K562 (cell line): ENCODE results near the gene CNTN6. TPM values are rescaled to one million over a fixed set of nuclear protein-coding genes. Genes with fewer than 3 reads are reported as not detected.

ENCODE experiments used
- ATAC-seq: fragments of 200-7000 bp; cut with Tn5 transposase; 3 replicates; pipeline ENCODE4 v1.9.1; 2020; ENCODE audit warnings: moderate library complexity
- Bru-seq: library from RNA; stranded (reverse); fragments of 400-500 nt; gene quantifications from one replicate; lab custom pipeline; 2021; lab: Mats Ljungman, UMichigan
- BruChase-seq, 2 experiments: library from RNA; stranded (reverse); fragments of 400-500 nt; gene quantifications; one replicate each; lab custom pipeline; 2021; lab: Mats Ljungman, UMichigan
- BruUV-seq: library from RNA; stranded (reverse); fragments of 400-500 nt; replicated peaks from 2 replicates; lab custom pipeline; 2021; lab: Mats Ljungman, UMichigan
- CTCF ChIA-PET: fragments of 300-600 bp; formaldehyde crosslinking; extraction: SDS; loops from one replicate; lab custom pipeline; 2021; ENCODE audit warnings: low intra/inter-chr PET ratio; lab: Yijun Ruan, JAX
- POLR2A ChIA-PET: fragments of 300-600, 350-650 bp; sonication (Branson Sonifier 250); formaldehyde crosslinking; extraction: SDS; loops from one replicate; lab custom pipeline; 2021; ENCODE audit warnings: antibody characterized with exemption, inconsistent platforms; lab: Yijun Ruan, JAX
- DNase-seq, 4 experiments: peaks; one replicate each; pipeline versions ENCODE4 v3.0.0 to v3.0.0-alpha.2; 2011 to 2018; ENCODE audit warnings: low spot score in 3 of 4, mixed read lengths in 3 of 4; ENCODE audit errors: extremely low read depth in 1 of 4
- FAIRE-seq: peaks from 2 replicates; lab custom pipeline; 2011; peaks lifted over from hg19 to GRCh38; lab: Jason Lieb, UNC
- H2AFZ ChIP-seq: 2 replicates; pipeline ENCODE4 v1.6.0; 2011; ENCODE audit warnings: low read depth, low read length, control low read depth, inconsistent platforms
- H3K27ac ChIP-seq: fragments of 200-600 bp; 3 replicates; pipeline ENCODE4 v1.8.0; 2011; ENCODE audit warnings: low read depth, mild to moderate bottlenecking, control low read depth, inconsistent platforms, low read length, moderate library complexity, mixed read lengths; ENCODE audit errors: extremely low read depth
- H3K27me3 ChIP-seq, 2 experiments: fragments of 300-600 bp in 1 of 2; 2 replicates in 1 of 2; 3 replicates in 1 of 2; pipeline versions ENCODE4 v1.6.0 to v1.8.0; 2011; ENCODE audit warnings: inconsistent platforms in 2 of 2, low read length in 2 of 2, mild to moderate bottlenecking in 1 of 2, mixed read lengths in 1 of 2, moderate library complexity in 1 of 2; ENCODE audit not compliant: control insufficient read depth in 2 of 2, insufficient read depth in 2 of 2
- H3K36me3 ChIP-seq: fragments of 300-600 bp; 3 replicates; pipeline ENCODE4 v1.8.0; 2011; ENCODE audit warnings: mild to moderate bottlenecking, low read length, inconsistent platforms; ENCODE audit not compliant: control insufficient read depth, insufficient read depth
- H3K4me1 ChIP-seq, 2 experiments: fragments of 200-600 bp in 1 of 2; replicated peaks in 1 of 2; 2 replicates in 1 of 2; 3 replicates in 1 of 2; pipeline versions ENCODE4 v1.5.1 to v1.8.0; 2011; ENCODE audit warnings: inconsistent platforms in 2 of 2, low read length in 2 of 2, mild to moderate bottlenecking in 1 of 2, mixed read lengths in 1 of 2, moderate library complexity in 1 of 2; ENCODE audit not compliant: control insufficient read depth in 2 of 2, insufficient read depth in 2 of 2
- H3K4me2 ChIP-seq: 2 replicates; pipeline ENCODE4 v1.6.1; 2011; ENCODE audit warnings: low read length, control low read depth, inconsistent platforms, mixed read lengths; ENCODE audit not compliant: insufficient read depth
- H3K4me3 ChIP-seq: fragments of 200-600 bp; sonication (generic), shearing (Covaris generic); 2 replicates; pipeline ENCODE4 v1.5.1; 2016; ENCODE audit warnings: control low read depth, inconsistent platforms
- H3K79me2 ChIP-seq: fragments of 200-600 bp; 3 replicates; pipeline ENCODE4 v1.8.0; 2011; ENCODE audit warnings: low read length, inconsistent platforms; ENCODE audit not compliant: control insufficient read depth, insufficient read depth
- H3K9ac ChIP-seq, 2 experiments: 2 replicates each; pipeline versions ENCODE4 v1.6.0 to v1.6.1; 2011; ENCODE audit warnings: low read depth in 2 of 2, low read length in 2 of 2, control low read depth in 1 of 2, inconsistent platforms in 1 of 2, mild to moderate bottlenecking in 1 of 2, mixed read lengths in 1 of 2; ENCODE audit not compliant: insufficient read depth in 1 of 2
- H3K9me1 ChIP-seq: one replicate; pipeline ENCODE4 v1.6.0; 2011; ENCODE audit warnings: inconsistent platforms, mild to moderate bottlenecking, low read length, moderate library complexity; ENCODE audit not compliant: control insufficient read depth, insufficient read depth
- H3K9me3 ChIP-seq: replicated peaks from 2 replicates; pipeline ENCODE4 v1.5.1; 2011; ENCODE audit warnings: low read depth, low read length, inconsistent platforms; ENCODE audit not compliant: control insufficient read depth, insufficient read depth
- H4K20me1 ChIP-seq: replicated peaks from 2 replicates; pipeline ENCODE4 v1.6.1; 2011; ENCODE audit warnings: low read length, inconsistent platforms, mixed read lengths; ENCODE audit not compliant: control insufficient read depth, insufficient read depth
- DEAF1 ChIP-seq: fragments of 450-650 bp; formaldehyde crosslinking; IDR thresholded peaks from 2 replicates; pipeline ENCODE4 v1.4.0; 2020; ENCODE audit warnings: mild to moderate bottlenecking, moderate library complexity
- HMGXB4 ChIP-seq: sonication (generic); formaldehyde crosslinking; IDR thresholded peaks from 2 replicates; pipeline ENCODE4 v1.8.1; 2023; ENCODE audit warnings: mild to moderate bottlenecking, missing genetic modification reagents
- LARP7 ChIP-seq: fragments of 450-650 bp; IDR thresholded peaks from 2 replicates; pipeline ENCODE4 v1.6.1; 2016
- LEF1 ChIP-seq: fragments of 450-650 bp; IDR thresholded peaks from 2 replicates; pipeline ENCODE4 v1.6.1; 2016; ENCODE audit warnings: mild to moderate bottlenecking
- MXD1 ChIP-seq: fragments of 250-450 bp; sonication (Bioruptor Pico); IDR thresholded peaks from 2 replicates; pipeline ENCODE4 v1.8.0; 2021; ENCODE audit warnings: borderline replicate concordance, mild to moderate bottlenecking, moderate library complexity; ENCODE audit not compliant: poor library complexity, severe bottlenecking
- NFIC ChIP-seq: fragments of 450-650 bp; IDR thresholded peaks from 2 replicates; pipeline ENCODE4 v1.6.1; 2017; ENCODE audit warnings: mild to moderate bottlenecking, inconsistent platforms
- PRDM10 ChIP-seq: fragments of 450-650 bp; IDR thresholded peaks from 2 replicates; pipeline ENCODE4 v1.6.1; 2018; ENCODE audit not compliant: partially characterized antibody
- SIX5 ChIP-seq, 2 experiments: IDR thresholded peaks; 2 replicates each; pipeline ENCODE4 v1.6.1; 2011; ENCODE audit warnings: low read length in 2 of 2, borderline replicate concordance in 1 of 2, low read depth in 1 of 2, mild to moderate bottlenecking in 1 of 2, moderate library complexity in 1 of 2; ENCODE audit not compliant: insufficient read depth in 1 of 2
- TAF1 ChIP-seq: IDR thresholded peaks from 2 replicates; pipeline ENCODE4 v1.6.1; 2011; ENCODE audit warnings: mild to moderate bottlenecking, low read length, moderate library complexity; ENCODE audit not compliant: insufficient read depth, control insufficient read depth, severe bottlenecking; ENCODE audit errors: extremely low read depth
- TGIF2 ChIP-seq: sonication (generic); formaldehyde crosslinking; IDR thresholded peaks from 2 replicates; pipeline ENCODE4 v1.8.1; 2022; ENCODE audit warnings: mild to moderate bottlenecking, missing genetic modification reagents, moderate library complexity
- ZNF586 ChIP-seq: fragments of 450-650 bp; formaldehyde crosslinking; conservative IDR thresholded peaks from 2 replicates; pipeline ENCODE4 v1.4.0; 2020; ENCODE audit warnings: mild to moderate bottlenecking, moderate library complexity
- WGBS: fragments of 100-300 bp; shearing (Covaris generic); methylation state at CpG from one replicate; pipeline ENCODE4 v1.1.6; 2016; ENCODE audit warnings: low coverage, mixed read lengths; ENCODE audit not compliant: insufficient coverage; ENCODE audit errors: missing lambda C conversion rate; 5-methylcytosine and 5-hydroxymethylcytosine counted together
- in situ Hi-C: fragments of 300-500 bp; cut with MboI; formaldehyde crosslinking; loops from 4 replicates; pipeline ENCODE4 v1.15.0; 2018; ENCODE audit warnings: inconsistent platforms, mixed read lengths
- intact Hi-C: fragments of 100-400 bp; cut with micrococcal nuclease; formaldehyde crosslinking; loops from 2 replicates; pipeline ENCODE4 v1.14.2; 2022
- long read RNA-seq, 3 experiments: library from polyadenylated mRNA in 2 of 3; library from RNA in 1 of 3; unstranded in 2 of 3; stranded (forward) in 1 of 3; transcript quantifications; one replicate each; pipeline ENCODE4 v2.0.0, GENCODE V29; 2019 to 2022
- polyA minus RNA-seq, 3 experiments: library from RNA; depleted of rRNA, polyadenylated mRNA; stranded (reverse); fragments of >200 nt; gene quantifications; 2 replicates each; pipeline ENCODE4 v1.2.3, GENCODE V29; 2011
- polyA plus RNA-seq, 8 experiments: library from polyadenylated mRNA; depleted of rRNA in 4 of 8; stranded (reverse) in 5 of 8; unstranded in 3 of 8; fragments of >200 nt; fragmentation: Nextera tagmentation in 2 of 8; fragmentation: Illumina TruSeq in 1 of 8; extraction: Ambion mirVana in 2 of 8; extraction: Trizol in 1 of 8; gene quantifications; 2 replicates each; pipeline versions ENCODE4 v1.2.1 to v1.2.3, GENCODE V29; 2011 to 2014; ENCODE audit warnings: inconsistent platforms in 1 of 8, missing spikeins in 1 of 8
- total RNA-seq, 7 experiments: library from RNA; depleted of rRNA in 6 of 7; stranded (reverse); fragments of >200 nt in 6 of 7; fragmentation: Illumina TruSeq in 2 of 7; extraction: Trizol in 2 of 7; gene quantifications; 2 replicates each; pipeline versions ENCODE4 v1.2.1 to v1.2.3, GENCODE V29; 2011 to 2021; ENCODE audit warnings: low replicate concordance in 1 of 7

CNTN6 gene
- total RNA-seq (2011; cell fraction: chromatin; rRNA removed; ENCODE audit: low replicate concordance) = not detected in 2 replicates
- not detected in 2 replicates for total RNA-seq (2011; cell fraction: nucleolus; rRNA removed)
- total RNA-seq (2011; cell fraction: nucleoplasm; rRNA removed) = not detected in 2 replicates
- total RNA-seq (2014; rRNA removed) (not detected in 2 replicates), total RNA-seq (2014; rRNA removed; fragmentation: Illumina TruSeq; extraction: Trizol) (not detected in 2 replicates), total RNA-seq (2015; rRNA removed; fragmentation: Illumina TruSeq; extraction: Trizol) (not detected in 2 replicates), total RNA-seq (2021) (not detected in 2 replicates), polyA plus RNA-seq (2011; rRNA removed) (not detected in 2 replicates), polyA plus RNA-seq (2014; fragmentation: Illumina TruSeq; extraction: Trizol) (not detected in 2 replicates), polyA plus RNA-seq (2014; fragmentation: Nextera tagmentation; extraction: Ambion mirVana) (not detected), polyA plus RNA-seq (2014; rRNA removed) (not detected in 2 replicates), polyA minus RNA-seq (2011; rRNA and poly(A)+ RNA removed) (not detected in 2 replicates), Bru-seq, nascent RNA (not detected), BruChase-seq, experiment 1, labeled RNA remaining after a 2-hour chase (percentile 0 among the genes with signal in this experiment), BruChase-seq, experiment 2, labeled RNA remaining after a 6-hour chase (percentile 1 among the genes with signal in this experiment)
- not detected in 2 replicates for polyA plus RNA-seq (2011; cell fraction: cytosol; rRNA removed)
- not detected in 2 replicates for polyA plus RNA-seq (2011; cell fraction: nucleus; rRNA removed)
- polyA plus RNA-seq (2012) = not detected in 2 replicates
- polyA minus RNA-seq (2011; cell fraction: cytosol; rRNA and poly(A)+ RNA removed) = not detected in 2 replicates
- polyA minus RNA-seq (2011; cell fraction: nucleus; rRNA and poly(A)+ RNA removed) = not detected in 2 replicates
- long read RNA-seq, experiment 1 = 0 reads
- long read RNA-seq, experiment 2 = 0 reads
- long read RNA-seq, experiment 3 = 0 reads

GRCh38 chr3:1092771-1093170 is at the start of gene CNTN6:
TSS of gene CNTN6 (plus strand) at chr3:1093024. CDS start at chr3:1148009, 54,985 bp downstream.
- H3K4me2 ChIP-seq = no peak within 1 kb of the TSS
- FAIRE-seq = no peak
- WGBS = 0% methylated on average over 7 of the region's 7 CpGs
- no peak for TF ChIP-seq ZNF586 (CRISPR knock-in tag)
- TF ChIP-seq TGIF2 (CRISPR knock-in tag) = no peak
- no peak for TF ChIP-seq MXD1 (CRISPR knock-in tag)
- no peak for TF ChIP-seq TAF1
- TF ChIP-seq HMGXB4 (CRISPR knock-in tag) = no peak
- no peak for TF ChIP-seq NFIC
- no peak for TF ChIP-seq PRDM10
- TF ChIP-seq LEF1 = no peak
- no peak for TF ChIP-seq DEAF1
- TF ChIP-seq SIX5 (IDR thresholded peaks at IDR 0.05; ENCODE audit: borderline replicate concordance in 1 of 2, insufficient read depth in 1 of 2, low read depth in 1 of 2, low read length in 2 of 2) = no peak
- TF ChIP-seq LARP7 = no peak

More at GRCh38 chr3:1092771-1093170, at the start of gene CNTN6:
- intact Hi-C loops (no loop called here), in situ Hi-C loops (no loop called here)
- BruUV-seq = no TSS peak
- H3K9me3 ChIP-seq = peaks cover 3% of the 10 kb centered on the region; the same call in 1 of the 2 replicates
- H3K27me3 ChIP-seq = no peaks in the 10 kb centered on the region
- no peaks in the 10 kb centered on the region for H3K9me1 ChIP-seq
- H2AFZ ChIP-seq = no peak within 1 kb of the TSS
- H4K20me1 ChIP-seq = no peaks in the 10 kb centered on the region
- POLR2A ChIA-PET = no interaction called here
- H3K36me3 ChIP-seq = no peaks in the 10 kb centered on the region
- no peaks in the 10 kb centered on the region for H3K79me2 ChIP-seq
- H3K4me1 ChIP-seq = no peaks in the 10 kb centered on the region
- CTCF ChIA-PET = no interaction called here
- H3K9ac ChIP-seq = no peak within 1 kb of the TSS
- no peak within 1 kb of the TSS for H3K4me3 ChIP-seq
- DNase-seq (no peak), ATAC-seq (no peak)
- H3K27ac ChIP-seq = no peak within 1 kb of the TSS
